C4-2B (cell line): Measurements from ENCODE around the gene FGFR3.

ENCODE experiments used
- CTCF ChIP-seq: fragments of 450-650 bp; conservative IDR thresholded peaks from 2 replicates; pipeline ENCODE4 v1.5.1; 2017; ENCODE audit warnings: mild to moderate bottlenecking
- ZFX ChIP-seq: fragments of 450-650 bp; IDR thresholded peaks from 2 replicates; pipeline ENCODE4 v1.6.1; 2017

GRCh38 chr4:1831331-1831730, 38.2 kb downstream of the FGFR3 start:
- TF ChIP-seq ZFX (no peak), CTCF (no peak)
